Activated naive CD4-positive, alpha-beta T cell (primary cell): ENCODE measurements around the gene TTLL10.

Source experiments
- DNase-seq, 4 experiments: peaks; one replicate each; lab custom pipeline; 2025; lab: John Stamatoyannopoulos, UW

Gene TTLL10

DNA sequence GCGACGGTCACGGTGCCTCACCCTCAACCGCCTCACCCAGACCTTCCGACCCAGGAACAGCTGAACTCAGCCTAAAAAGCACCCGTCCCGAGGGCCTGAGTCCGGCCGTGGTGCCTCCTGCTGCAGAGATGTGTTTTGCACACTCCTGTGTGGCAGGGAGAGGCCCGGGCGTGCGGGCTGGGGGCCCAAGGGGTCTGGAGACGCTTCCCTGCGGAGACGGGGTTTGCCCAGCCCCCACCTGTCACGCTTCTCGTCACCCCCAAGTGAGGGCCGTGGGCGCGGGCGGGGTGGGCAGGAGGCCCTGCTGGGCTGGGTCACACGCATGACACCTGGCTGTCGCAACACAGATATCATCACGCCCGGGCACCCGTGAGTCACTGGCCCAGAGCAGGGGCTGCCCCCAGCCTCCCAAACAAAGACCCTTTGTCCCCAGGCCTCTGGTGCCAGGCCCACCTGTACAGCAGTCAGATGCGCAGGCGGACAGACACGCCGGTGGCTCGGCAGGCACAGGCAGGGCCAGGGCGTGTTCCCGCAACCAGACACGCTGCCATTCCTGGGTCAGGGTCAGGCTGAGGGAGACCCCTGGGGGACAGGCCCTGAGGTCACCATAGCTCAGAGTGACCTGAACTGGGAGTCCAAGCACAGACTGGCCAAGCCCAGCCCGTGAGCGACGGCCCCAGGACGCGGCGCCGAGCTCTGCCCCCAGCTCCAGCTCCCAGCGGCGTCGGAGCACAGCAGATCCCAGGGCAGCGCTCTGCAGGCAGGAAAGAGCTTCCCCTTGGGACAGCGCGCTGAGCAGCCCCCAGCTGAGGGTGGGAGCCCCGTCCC, 64.4 kb downstream of the TTLL10 start:
- DNase-seq, result no peak

DNA sequence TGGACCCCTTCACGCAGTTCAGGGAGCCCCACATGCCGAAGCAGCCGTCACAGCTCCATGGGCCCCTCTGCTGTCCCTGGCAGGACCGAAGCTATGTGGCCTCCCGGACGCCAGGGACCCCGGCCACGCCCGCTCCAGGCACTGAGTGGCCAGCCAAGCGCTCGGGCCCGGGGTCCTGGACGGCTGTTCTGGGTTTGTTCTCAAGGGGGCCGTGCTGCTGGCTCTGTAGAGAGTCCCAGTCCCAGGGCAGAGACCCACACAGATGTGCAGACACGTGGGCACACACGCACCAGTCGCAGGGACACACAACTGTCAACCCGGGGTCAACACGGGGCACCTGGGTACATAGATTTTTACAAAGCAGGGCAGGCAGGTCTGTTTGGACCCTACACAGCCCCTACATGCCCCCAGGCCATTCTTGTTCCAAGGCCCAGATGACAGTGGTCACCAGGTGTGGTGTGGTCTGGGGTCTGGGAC, 65.1 kb downstream of the TTLL10 start:
- no peak for DNase-seq

DNA sequence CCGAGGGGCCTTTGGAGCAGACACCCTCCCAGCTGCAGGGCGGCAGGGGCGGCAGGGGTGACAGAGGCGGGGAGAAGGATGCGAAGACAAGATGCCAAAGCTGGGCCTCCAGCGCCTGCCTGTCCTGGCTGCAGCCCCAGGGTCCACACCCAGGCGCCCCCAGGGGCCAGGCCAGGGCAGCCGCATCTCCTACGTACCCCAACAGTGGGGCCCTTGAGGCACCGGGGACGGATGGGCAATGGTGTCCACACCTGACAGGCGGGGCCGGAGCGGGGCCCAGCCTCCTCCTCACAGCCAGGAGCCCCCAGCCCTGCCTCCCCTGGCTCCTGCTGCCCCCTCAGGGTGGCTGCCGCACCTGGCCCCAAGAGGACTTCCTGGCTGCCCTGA, 65.5 kb downstream of the TTLL10 start:
- DNase-seq, result no peak

DNA sequence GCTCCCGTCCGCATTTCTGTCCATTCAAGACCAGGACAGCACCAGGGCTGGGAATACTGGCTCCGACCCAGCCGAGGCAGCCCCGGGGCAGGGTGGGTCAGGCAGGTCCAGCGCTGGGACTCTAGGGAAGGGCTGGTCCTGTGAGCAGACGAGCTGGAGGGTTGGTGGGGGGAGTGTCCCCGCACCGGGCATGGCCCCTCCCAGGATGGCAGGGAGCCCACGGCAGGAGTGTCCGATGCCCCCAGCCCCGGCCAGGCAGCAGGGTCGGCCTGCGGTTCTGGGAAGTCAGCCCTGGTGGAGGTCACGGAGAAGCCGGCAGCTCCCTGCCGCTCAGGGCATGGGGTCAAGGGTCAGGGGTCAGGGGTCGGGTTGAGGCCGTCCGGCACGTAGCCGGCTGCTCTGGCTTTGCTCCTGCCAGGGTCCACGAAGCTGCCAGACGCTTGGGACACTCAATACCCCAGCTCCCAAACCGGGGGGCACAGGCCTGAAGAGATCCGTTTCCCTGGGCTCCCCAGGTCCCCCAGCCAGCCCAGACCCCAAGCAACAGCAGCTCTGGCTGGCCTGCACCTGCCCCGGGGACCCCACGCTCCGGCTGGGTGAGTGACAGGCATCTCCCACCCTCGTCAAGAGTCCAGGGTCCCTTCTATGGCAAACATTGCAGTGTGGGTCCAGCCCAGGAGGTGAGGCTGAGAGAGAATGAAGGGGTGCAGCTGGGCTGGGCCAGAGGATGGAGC, 66.1 kb downstream of the TTLL10 start:
- no peak for DNase-seq

DNA sequence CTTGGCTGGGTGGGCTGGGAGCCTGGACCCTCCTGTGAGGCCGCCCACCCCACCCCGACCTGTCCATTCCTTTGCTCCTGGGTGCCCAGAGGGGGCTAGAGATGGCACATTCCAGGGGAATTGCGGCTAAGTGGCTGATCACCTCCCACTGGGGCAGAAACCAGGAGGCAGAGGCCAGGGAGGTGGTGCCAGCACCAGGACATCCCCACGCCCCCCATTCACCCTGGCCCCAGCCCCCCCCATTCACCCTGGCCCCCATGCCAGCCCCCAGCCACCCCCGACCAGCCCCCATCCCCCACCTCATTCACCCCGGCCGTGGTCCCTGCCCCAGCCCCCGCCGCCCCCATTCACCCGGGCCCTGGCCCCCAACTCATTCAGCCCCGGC, 66.7 kb downstream of the TTLL10 start:
- DNase-seq, result no peak

DNA sequence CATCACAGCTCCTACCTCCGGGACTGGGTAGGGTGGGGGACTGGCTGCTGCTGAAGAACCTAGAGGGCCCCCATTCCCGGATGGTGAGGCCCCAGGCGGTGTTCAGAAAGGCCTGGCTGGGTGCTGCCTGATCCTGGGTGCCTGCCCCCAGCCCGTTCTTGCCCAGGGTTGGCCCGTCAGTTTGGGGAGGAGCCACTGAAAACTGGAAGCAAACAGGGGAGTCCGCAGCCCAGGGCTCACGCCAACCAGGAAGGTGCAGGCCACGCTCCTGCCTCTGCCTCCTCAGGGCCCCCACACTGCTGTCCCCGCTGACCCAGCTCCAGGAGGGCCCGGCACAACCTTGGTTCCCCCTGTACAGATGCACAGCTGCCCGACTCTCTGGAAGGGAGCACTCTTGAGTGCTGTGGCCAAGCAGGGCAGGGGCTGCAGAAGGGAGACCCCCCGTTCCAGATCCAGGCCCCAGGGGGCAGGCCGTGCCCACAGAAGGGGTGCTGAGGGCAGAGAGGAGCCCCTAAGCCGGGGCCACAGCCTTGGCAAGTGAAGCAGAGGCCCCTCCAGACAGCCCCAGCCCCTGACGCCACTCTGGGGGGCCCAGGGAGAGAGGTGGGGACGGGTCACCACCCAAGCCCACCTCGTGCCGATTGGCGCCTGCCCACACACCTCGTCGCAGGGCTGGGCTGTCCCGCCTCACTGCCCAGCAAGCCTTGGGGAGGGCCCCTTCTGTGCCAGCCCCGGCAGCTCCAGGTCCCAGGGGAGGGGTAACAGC, 67.3 kb downstream of the TTLL10 start:
- no peak for DNase-seq

DNA sequence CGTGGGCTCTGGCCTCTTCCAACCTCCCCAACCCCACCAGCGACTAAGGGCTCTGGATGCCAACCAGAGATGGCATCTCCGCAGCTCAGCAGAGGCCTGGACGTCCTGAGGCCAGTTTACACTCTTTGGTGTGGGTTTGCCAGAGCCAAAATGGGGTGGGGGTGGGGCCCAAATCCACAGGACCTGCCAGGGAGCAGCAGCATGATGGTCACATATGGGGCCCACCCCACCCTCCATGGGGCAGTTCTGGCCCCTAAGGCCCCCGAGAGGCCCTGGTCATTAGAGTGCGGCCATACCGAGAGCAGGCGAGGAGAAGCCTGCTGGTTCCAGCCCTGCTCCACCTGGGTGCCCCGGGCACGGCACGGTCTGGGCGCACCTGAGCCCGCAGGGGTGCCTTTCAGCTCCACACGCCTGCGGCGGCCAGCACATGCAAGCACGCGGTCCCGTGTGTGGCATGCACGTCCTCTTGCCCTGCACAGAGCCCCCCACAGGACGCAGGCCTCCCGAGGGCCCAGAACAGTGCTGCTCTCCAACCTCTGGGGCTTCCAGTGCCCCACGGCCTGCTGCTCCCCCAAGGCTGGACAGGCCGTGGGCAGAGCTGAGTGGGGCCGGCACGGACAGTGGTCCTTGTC, 68.0 kb downstream of the TTLL10 start:
- no peak for DNase-seq

DNA sequence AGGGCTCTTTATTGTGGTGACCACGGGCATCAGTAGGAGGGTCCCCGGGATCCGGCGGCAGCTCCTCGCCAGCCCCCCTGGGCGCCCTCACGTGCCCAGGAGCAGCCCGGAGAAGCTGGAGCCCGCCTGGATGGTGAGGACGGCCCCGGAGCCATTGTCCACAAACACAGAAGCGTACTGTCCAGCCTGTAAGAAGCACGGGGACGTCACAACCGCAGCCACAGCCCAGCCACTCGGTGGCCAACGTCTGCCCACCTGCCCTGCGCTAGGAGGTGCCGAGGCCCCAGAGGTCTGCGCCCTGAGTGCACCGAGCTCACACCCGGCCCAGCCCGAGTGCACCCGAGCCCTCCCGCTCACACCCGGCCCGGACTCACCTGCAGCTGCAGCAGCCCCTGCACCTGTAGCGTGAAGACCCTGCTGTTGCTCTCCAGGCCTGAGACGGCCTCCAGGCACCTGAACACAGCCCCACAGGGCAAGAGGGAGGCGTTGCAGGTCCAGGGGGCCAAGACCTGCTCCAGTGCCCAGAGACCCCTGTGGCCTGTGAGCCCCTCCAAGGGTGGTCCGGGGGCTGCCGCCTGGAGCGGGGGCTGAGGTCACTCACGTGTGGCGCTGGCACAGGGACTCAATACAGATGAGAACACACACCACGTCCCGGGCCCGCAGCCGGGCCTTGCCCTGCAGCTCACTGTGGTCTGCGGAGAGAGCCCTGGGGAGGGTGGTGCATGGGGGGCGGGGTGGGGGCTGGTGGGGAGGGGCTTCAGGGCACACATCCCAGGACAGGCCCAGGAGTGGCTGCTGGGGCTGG, 69.0 kb downstream of the TTLL10 start:
- DNase-seq, result no peak

DNA sequence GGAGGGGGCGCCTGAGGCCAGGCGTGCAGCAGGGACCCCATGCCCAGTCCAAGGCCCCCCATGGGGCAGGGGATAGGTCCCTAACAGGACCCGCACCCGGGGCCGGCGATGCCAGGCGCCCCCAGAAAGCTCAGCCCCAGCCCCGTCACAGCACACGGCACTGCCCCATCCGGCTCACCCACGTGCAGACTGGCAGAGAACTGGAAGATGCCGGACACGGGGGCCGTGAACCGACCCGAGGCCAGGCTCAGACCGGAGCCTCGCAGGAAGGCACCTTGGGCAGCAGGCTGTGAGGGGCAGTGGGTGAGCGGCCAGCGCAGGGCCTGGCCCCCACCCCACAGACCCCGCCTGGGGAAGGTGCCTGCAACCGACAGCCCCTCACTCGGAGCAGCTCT, 69.6 kb downstream of the TTLL10 start:
- no peak for DNase-seq

DNA sequence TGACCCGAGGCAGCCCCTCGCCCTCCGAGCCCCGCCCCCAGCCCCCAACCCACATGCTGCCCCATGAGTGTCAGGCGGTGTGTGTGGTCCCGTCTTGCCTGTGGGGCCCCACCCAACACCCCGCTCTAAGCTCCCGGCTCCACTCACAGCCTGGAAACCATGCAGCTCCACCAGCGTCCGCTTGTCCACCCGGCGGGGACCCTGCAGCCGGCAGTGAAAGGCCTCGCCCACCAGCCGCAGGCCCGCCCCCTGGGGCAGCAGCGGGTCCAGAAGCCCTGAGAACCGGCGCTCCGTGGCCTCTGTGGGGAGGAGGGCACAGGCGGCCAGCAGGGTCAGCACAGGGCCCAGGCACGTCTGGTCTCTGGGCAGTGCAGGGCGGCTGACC, 70.1 kb downstream of the TTLL10 start:
- DNase-seq, result no peak

DNA sequence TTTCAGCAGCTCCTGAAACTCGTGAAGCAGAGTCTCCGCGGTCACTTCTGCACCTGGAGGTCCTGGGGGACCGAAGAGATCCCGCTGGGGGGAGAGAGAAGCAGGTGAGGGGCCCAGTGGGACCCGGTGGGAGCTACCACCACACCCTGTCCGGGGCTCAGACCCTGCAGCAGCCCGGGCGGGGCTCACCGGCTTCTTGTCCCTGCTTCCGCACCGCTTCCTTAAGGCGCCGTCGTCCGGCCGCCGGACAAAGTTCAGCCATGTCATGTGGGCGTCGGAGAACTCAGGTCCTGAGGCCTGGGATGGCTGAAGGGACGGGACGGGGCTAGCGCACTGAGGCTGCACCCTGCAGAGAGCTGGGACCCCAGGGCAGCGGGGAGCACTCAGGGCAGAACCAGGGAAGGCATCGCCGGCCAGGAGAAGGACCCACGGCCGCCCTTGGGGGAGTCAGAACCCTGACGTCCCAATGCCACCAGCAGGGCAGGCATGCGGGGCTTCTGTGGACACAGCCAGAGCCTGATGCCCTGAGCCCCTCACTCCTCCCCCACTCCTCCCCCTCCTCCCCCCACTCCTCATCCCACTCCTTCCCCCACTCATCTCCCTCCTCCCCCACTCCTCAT, 70.6 kb downstream of the TTLL10 start:
- no peak for DNase-seq

DNA sequence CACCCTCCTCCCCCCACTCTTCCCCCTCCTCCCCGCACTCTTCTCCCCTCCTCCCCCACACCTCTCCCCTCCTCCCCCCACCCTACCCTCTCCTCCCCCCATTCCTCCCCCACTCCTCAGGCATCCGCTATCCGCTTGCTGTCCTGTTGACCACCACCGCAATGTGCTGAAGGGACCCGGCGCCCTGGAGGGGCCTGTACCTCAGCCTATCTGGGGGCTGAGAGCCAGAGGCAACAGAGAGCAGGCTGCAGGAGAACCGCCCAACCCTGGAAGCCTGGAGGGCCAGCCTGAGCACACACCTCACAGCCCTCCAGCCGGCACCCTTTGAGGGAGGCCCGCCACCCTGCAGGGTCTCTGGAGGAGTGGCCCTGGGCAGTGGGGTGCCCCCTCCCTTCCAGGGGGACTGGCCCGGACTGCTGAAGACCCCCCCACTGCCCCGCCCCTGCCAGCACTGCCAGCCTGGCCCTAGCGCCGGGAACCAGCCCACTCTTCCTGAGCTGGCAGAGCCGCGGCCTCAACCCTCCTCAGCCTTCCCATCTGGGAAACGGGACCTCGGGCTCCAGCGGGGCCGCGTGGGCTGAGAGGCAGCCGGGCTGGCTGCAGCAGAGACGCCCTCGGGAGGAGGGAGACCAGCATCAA, 71.6 kb downstream of the TTLL10 start:
- no peak for DNase-seq

DNA sequence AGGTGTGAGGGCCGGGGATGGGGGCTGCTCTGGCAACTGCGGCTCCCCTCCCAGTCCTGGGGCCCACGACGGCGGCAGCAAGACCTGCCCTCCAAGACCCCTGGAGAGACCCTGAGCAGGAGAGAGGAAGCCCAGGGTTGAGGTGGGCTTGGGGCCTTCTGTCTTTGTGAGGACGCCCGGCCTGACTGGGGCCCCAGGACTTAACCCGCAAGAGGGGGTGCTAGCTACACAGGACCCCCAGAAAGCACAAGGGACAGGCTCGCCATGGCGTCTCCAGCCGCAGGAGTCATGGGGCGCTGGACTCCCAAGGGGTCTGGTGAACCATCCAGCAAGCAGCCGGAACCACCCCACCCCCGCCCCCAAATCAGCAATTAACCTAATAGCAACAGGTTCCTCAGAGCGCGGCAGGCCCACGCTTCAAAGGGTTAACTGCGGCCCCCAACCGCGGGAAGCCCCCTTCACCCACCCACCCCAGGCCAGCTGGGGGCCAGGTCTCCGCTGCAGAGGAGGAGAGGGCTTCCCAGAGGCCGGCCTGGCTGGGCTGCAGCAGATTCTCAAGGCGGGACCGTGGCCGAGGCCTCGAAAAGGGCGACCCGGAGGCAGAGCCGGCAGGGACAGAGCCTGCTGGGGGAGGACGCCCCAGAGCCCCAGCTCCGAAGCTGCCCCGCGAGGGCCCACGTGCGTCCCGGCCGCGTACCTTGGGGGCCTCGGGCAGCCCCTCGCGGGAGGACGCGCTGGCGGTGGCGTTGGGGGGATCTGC, 72.3 kb downstream of the TTLL10 start:
- no peak for DNase-seq

DNA sequence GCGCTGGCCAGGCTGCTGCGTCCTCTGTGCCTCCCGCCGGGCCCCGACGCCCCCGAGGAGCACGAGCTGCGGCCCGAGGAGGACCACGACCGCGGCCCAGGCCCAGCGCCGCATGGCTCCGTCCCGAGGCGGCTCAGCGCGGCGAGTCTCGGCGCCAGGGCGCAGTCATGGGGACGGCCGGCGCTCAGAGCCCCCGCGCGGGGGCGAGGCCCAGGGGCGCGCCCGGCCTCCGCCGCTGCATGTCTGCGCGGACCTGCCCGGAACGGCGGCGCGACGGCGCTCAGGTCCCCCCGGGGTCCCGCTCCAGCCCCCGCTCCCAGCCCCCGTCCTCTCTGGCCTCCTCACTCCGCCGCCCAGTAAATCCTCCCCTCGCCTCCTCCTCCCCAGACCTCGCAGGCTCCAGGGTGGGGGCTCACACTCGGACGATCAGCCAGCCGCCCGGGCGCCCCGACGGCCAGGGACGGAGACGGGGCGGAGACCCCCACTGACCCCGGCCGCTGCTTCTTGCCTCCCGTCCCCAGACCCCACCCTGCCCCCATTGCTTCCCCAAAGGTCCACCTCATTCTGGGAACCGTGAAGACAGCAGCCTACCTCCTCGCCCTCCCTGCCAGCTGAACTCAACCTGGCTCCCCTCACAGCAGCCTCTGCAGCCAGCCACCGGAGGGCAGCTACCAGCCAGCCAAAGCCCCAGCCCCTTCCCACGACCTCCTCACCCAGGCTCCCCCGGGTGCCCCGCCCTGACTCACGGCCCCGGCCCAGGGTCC, 73.1 kb downstream of the TTLL10 start, which contains the start of gene C1QTNF12:
C1QTNF12 (minus strand) TSS at position 146 of the 764 bp plus-strand sequence; CDS start at position 114, 32 bp downstream.
- DNase-seq, result no peak

DNA sequence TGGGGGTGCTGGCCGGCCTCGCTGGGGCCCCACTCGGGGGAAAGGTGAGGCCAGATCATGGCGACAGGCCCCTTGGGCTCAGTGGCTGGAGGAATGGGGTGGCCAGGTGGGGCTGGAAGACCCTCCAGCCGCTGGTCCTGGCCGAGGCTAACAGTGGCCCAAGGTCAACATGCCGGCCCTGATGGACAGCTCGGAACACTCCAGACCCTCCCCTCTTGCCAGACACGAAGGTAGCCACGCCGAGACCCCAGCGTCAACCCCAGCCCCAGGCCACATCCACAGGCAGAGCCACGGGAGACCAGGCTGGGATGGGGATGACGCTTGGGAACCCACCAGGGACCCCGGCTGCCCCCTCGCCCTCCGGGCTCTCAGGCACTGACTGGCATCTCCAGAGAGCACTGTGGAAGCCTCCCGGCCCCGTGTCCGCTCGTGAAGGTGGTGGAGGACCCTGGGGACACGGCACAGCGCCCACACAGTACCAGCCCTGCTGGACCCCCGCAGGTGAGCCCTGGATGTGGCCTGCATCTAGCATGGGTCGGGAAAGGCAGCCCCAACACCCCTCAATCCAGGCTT, 73.7 kb downstream of the TTLL10 start:
- no peak for DNase-seq
